Body of pancreas (tissue), 4 donors: ENCODE data around the gene ADRA2A. TPM values are rescaled to one million over a fixed set of nuclear protein-coding genes. Genes with fewer than 3 reads are reported as not detected.

Experiments used
- ATAC-seq: fragments of 150-250 bp; one replicate; pipeline ENCODE4 v1.9.1; 2016
- DNase-seq, 4 donors: peaks; one replicate each; pipeline ENCODE4 v3.0.0-alpha.2; 2019
- H3K27ac ChIP-seq, 4 donors: fragments of 200-600 bp; sonication (generic); 1 replicate in 3 of 4; 2 replicates in 1 of 4; pipeline versions ENCODE4 v1.5.1 to v1.6.1; 2016 to 2019; ENCODE audit warnings: mild to moderate bottlenecking in 1 of 4, mixed read lengths in 1 of 4, moderate library complexity in 1 of 4
- H3K27me3 ChIP-seq, 2 donors: fragments of 200-600 bp; sonication (generic); one replicate each; pipeline ENCODE4 v1.6.0; 2016; ENCODE audit warnings: mild to moderate bottlenecking in 1 of 2
- H3K36me3 ChIP-seq, 2 donors: fragments of 200-600 bp; sonication (generic); replicated peaks in 1 of 2; 2 replicates each; pipeline ENCODE4 v1.5.1; 2016; ENCODE audit warnings: low read depth in 2 of 2; ENCODE audit not compliant: insufficient read depth in 1 of 2
- H3K4me1 ChIP-seq: fragments of 200-600 bp; sonication (generic); one replicate; pipeline ENCODE4 v1.6.0; 2016
- H3K4me3 ChIP-seq, 2 donors: fragments of 200-600 bp; sonication (generic); 1 replicate in 1 of 2; 2 replicates in 1 of 2; pipeline ENCODE4 v1.5.1; 2016 to 2019
- H3K9me3 ChIP-seq, 3 donors: fragments of 200-600 bp; sonication (generic); 1 replicate in 2 of 3; 2 replicates in 1 of 3; pipeline ENCODE4 v1.5.1; 2016
- POLR2A ChIP-seq, 3 donors: fragments of 450-650 bp; IDR thresholded peaks; one replicate each; pipeline ENCODE4 v1.6.1; 2016; ENCODE audit warnings: antibody characterized with exemption in 3 of 3, mild to moderate bottlenecking in 2 of 3
- WGBS, 2 donors: methylation state at CpG; one replicate each; pipeline ENCODE4 v1.1.5; 2017; 5-methylcytosine and 5-hydroxymethylcytosine counted together
- intact Hi-C: fragments of 100-400 bp; cut with DNase I; formaldehyde crosslinking; loops from one replicate; pipeline ENCODE4 v1.15.1; 2023
- total RNA-seq, 2 donors: library from RNA; depleted of rRNA; stranded (reverse); fragments of >200 nt; gene quantifications; one replicate each; pipeline ENCODE4 v1.1.0, GENCODE V29; 2016
- TF ChIP-seq, protein P1 (sequence below), 7 experiments: fragments of 450-650 bp in 4 of 7; fragments of 200-600 bp in 3 of 7; sonication (generic) in 3 of 7; IDR thresholded peaks; one replicate each; pipeline ENCODE4 v1.5.1; 2016 to 2019; ENCODE audit warnings: antibody characterized with exemption in 7 of 7

ADRA2A gene
- total RNA-seq, 2 donors from 2014 or later, result 25.4 to 115 TPM

DNA sequence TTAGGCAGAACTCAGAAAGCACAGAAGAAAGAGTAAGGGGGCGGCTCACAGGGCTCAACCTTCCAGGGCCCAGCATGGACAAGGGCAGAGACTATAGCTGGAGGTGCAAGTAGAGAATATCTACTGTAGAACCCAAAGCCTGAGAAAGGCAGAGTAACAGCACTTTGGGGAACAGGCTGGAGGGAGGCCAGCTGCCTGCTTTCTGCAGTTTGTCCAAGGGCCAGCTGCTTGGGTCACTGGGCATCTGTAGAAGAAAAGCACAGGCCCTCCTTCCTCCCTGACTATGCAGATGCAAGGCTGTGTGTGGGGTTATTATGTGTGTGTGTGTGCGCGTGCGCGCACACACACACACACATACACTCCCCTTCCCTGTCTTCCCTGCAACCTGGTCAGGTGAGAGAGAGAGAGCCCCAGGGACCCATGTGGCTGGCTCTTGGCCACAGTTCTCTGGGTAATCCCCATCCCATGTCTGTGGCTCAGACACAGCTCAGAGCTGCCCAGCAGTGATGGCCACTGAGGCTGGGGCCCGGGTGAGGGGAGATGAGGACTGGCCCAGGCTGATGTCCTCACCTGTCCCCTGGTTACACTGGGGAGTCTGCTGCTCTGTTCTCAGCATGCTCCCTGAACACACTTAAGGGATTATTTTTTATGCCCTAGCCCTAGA lies 9.0 kb downstream of the ADRA2A start:
- H3K4me1 ChIP-seq, result peaks cover 19% of the 10 kb centered on the region
- H3K27ac ChIP-seq, result no peak overlapping the region
- no peaks in the 10 kb centered on the region for H3K36me3 ChIP-seq
- no peaks in the 10 kb centered on the region for H3K9me3 ChIP-seq
- TF ChIP-seq POLR2A (IDR thresholded peaks at IDR 0.05), result no peak
- TF ChIP-seq, protein P1, sequence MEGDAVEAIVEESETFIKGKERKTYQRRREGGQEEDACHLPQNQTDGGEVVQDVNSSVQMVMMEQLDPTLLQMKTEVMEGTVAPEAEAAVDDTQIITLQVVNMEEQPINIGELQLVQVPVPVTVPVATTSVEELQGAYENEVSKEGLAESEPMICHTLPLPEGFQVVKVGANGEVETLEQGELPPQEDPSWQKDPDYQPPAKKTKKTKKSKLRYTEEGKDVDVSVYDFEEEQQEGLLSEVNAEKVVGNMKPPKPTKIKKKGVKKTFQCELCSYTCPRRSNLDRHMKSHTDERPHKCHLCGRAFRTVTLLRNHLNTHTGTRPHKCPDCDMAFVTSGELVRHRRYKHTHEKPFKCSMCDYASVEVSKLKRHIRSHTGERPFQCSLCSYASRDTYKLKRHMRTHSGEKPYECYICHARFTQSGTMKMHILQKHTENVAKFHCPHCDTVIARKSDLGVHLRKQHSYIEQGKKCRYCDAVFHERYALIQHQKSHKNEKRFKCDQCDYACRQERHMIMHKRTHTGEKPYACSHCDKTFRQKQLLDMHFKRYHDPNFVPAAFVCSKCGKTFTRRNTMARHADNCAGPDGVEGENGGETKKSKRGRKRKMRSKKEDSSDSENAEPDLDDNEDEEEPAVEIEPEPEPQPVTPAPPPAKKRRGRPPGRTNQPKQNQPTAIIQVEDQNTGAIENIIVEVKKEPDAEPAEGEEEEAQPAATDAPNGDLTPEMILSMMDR (IDR thresholded peaks at IDR 0.05), result no peak
- H3K4me3 ChIP-seq, result no peak overlapping the region
- no peaks in the 10 kb centered on the region for H3K27me3 ChIP-seq
- ATAC-seq (no peak), DNase-seq (no peak)
- WGBS, 2 donors, result 73 to 79% methylated on average over 5 to 6 of the region's 6 CpGs
- intact Hi-C loops, result no loop called here

DNA sequence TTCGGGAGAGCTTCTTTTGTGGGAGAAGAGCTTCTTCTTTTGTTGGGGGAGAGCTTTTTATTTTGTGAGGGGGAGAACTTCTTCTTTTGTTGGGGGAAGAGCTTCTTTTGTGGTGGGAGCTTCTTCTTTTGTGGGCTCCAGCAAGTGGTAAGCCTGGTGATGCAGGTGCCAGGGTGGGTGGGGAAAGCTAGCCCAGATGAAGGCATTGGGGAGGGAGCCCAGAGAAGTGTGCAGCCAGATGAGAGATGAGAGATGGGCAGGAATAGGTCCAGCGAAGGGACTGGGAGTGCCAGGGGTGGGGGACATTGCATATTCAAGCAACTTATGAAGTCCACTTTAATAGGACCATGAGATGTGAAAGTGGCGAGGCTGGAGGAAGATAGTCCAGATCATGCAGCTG lies 9.7 kb downstream of the ADRA2A start:
- WGBS, 2 donors, result 60 to 63% methylated on average over 3 of the region's 3 CpGs
- Histone ChIP-seq H3K36me3 (no peaks in the 10 kb centered on the region), H3K9me3 (no peaks in the 10 kb centered on the region), H3K27me3 (no peaks in the 10 kb centered on the region), H3K4me1 (peaks cover 12% of the 10 kb centered on the region), H3K27ac (no peak overlapping the region), H3K4me3 (no peak overlapping the region)
- intact Hi-C loops, result no loop called here
- no peak for DNase-seq
- ATAC-seq, result no peak
- TF ChIP-seq, protein P1 (IDR thresholded peaks at IDR 0.05), result no peak
- no peak for TF ChIP-seq POLR2A (IDR thresholded peaks at IDR 0.05)

DNA sequence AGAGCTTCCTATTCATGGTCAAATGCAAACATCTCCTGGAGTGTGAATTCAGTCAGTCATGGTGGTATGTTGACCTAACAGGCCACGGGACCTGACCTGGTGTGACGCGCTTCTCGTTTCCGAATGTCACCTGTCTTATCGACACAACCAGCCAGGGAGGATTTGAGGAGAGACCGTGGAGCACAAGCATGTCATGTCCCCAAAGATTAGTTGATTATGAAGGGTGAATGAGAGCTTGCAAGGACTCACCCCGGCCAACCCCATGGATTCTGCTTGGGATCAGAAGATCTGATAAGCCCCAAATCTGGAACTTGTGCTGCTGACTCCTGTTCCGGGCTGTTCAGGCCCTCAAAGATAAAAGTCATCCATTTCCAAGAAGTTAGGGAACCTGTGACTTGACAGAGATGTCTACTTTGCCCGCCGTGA lies 10.5 kb downstream of the ADRA2A start:
- intact Hi-C loops, result no loop called here
- 76 to 85% methylated on average over 11 of the region's 11 CpGs for WGBS, 2 donors
- Histone ChIP-seq H3K36me3 (no peaks in the 10 kb centered on the region), H3K27me3 (no peaks in the 10 kb centered on the region), H3K4me3 (no peak overlapping the region), H3K4me1 (peaks cover 5% of the 10 kb centered on the region), H3K27ac (no peak overlapping the region), H3K9me3 (no peaks in the 10 kb centered on the region)
- DNase-seq (no peak), ATAC-seq (no peak)
- no peak for TF ChIP-seq POLR2A (IDR thresholded peaks at IDR 0.05)
- TF ChIP-seq, protein P1 (IDR thresholded peaks at IDR 0.05), result no peak

DNA sequence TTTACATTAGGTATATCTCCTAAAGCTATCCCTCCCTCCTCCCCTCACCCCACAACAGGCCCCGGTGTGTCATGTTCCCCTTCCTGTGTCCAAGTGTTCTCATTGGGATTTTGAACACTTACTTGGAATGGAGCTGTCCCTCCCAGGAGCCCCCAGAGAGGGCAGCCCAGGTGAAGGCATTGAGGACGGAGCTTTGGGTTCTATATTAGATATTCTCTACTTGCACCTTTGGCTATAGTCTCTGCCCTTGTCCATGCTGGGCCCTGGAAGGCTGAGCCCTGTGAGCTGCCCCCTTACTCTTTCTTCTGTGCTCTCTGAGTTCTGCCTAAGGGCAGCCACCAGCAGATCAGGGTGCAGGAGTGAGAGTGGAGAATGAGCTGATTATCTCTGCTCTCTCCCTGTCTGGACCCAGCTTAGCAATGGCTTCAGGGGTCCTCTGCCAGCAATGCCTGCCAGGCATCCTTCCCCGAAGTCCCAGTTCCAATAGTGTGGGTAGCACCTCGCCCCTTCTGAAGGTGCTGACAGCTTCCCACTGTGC lies 11.2 kb downstream of the ADRA2A start:
- no peak for ATAC-seq
- intact Hi-C loops, result no loop called here

More for the DNA sequence above, 11.2 kb downstream of the ADRA2A start:
- no peak for DNase-seq
- H3K4me1 ChIP-seq, result no peaks in the 10 kb centered on the region
- 89 to 96% methylated on average over 4 of the region's 4 CpGs for WGBS, 2 donors
- TF ChIP-seq POLR2A (IDR thresholded peaks at IDR 0.05), result no peak
- TF ChIP-seq, protein P1 (IDR thresholded peaks at IDR 0.05), result no peak
- H3K27ac ChIP-seq, result no peak overlapping the region
- no peaks in the 10 kb centered on the region for H3K9me3 ChIP-seq
- no peaks in the 10 kb centered on the region for H3K36me3 ChIP-seq
- H3K4me3 ChIP-seq, result no peak overlapping the region
- no peaks in the 10 kb centered on the region for H3K27me3 ChIP-seq
